ENCODE results near the gene KIAA0319L. TPM values are rescaled to one million over a fixed set of nuclear protein-coding genes. Genes with fewer than 3 reads are reported as not detected.

KIAA0319L gene
- polyA plus RNA-seq, 3 donors from 2014 or later: 11.1 to 31.8 (median 19.1) TPM

GRCh38 chr1:35447278-35447677, 109.9 kb downstream of the KIAA0319L start:
- H3K27me3 Mint-ChIP-seq (ENCODE audit: low read depth in 3 of 3): no peaks in the 10 kb centered on the region
- no peak overlapping the region for H3K27ac Mint-ChIP-seq
- peaks cover 3 to 6% of the 10 kb centered on the region in 2 donors for H3K4me1 Mint-ChIP-seq
- no peak overlapping the region for H3K4me3 Mint-ChIP-seq
- H3K9me3 Mint-ChIP-seq: no peaks in the 10 kb centered on the region
- peaks cover 19 to 45% (median 29%) of the 10 kb centered on the region in 3 donors for H3K36me3 Mint-ChIP-seq
- DNase-seq: no peak

GRCh38 chr1:35444519-35444774, 112.8 kb downstream of the KIAA0319L start:
- no peaks in the 10 kb centered on the region for H3K9me3 Mint-ChIP-seq
- DNase-seq: no peak
- peaks cover 0 to 4% (median 0%) of the 10 kb centered on the region in 3 donors for H3K27me3 Mint-ChIP-seq (ENCODE audit: low read depth in 3 of 3)
- H3K4me3 Mint-ChIP-seq: no peak overlapping the region
- H3K27ac Mint-ChIP-seq: no peak overlapping the region
- no peaks in the 10 kb centered on the region for H3K4me1 Mint-ChIP-seq
- peaks cover 21 to 51% (median 25%) of the 10 kb centered on the region in 3 donors for H3K36me3 Mint-ChIP-seq

- H3K4me3 Mint-ChIP-seq: no peak overlapping the region
- DNase-seq: no peak
- no peak overlapping the region for H3K27ac Mint-ChIP-seq
- H3K36me3 Mint-ChIP-seq: peaks cover 21 to 53% (median 25%) of the 10 kb centered on the region in 3 donors
- H3K27me3 Mint-ChIP-seq (ENCODE audit: low read depth in 3 of 3): peaks cover 0 to 4% (median 0%) of the 10 kb centered on the region in 3 donors
- no peaks in the 10 kb centered on the region for H3K4me1 Mint-ChIP-seq
- H3K9me3 Mint-ChIP-seq: no peaks in the 10 kb centered on the region
Measured at GRCh38 chr1:35443768-35444518, 113.3 kb downstream of the KIAA0319L start.

GRCh38 chr1:35442734-35443133, 114.5 kb downstream of the KIAA0319L start:
- H3K27me3 Mint-ChIP-seq (ENCODE audit: low read depth in 3 of 3): peaks cover 0 to 4% (median under 1%) of the 10 kb centered on the region in 3 donors
- H3K9me3 Mint-ChIP-seq: no peaks in the 10 kb centered on the region
- no peak overlapping the region for H3K27ac Mint-ChIP-seq
- no peak for DNase-seq
- no peak overlapping the region for H3K4me3 Mint-ChIP-seq
- peaks cover 18 to 44% (median 20%) of the 10 kb centered on the region in 3 donors for H3K36me3 Mint-ChIP-seq
- H3K4me1 Mint-ChIP-seq: no peaks in the 10 kb centered on the region

- Mint-ChIP-seq H3K36me3 (peaks cover 16 to 37% (median 25%) of the 10 kb centered on the region in 3 donors), H3K4me3 (no peak overlapping the region), H3K4me1 (no peaks in the 10 kb centered on the region), H3K27ac (no peak overlapping the region), H3K27me3 (ENCODE audit: low read depth in 3 of 3) (peaks cover 0 to 4% (median 2%) of the 10 kb centered on the region in 3 donors), H3K9me3 (no peaks in the 10 kb centered on the region)
- DNase-seq: no peak
Measured at GRCh38 chr1:35441926-35442579, 115.2 kb downstream of the KIAA0319L start.

GRCh38 chr1:35439626-35440025, 117.6 kb downstream of the KIAA0319L start:
- DNase-seq: no peak
- no peaks in the 10 kb centered on the region for H3K4me1 Mint-ChIP-seq
- peaks cover 0 to 4% (median 2%) of the 10 kb centered on the region in 3 donors for H3K27me3 Mint-ChIP-seq (ENCODE audit: low read depth in 3 of 3)
- H3K9me3 Mint-ChIP-seq: no peaks in the 10 kb centered on the region
- H3K36me3 Mint-ChIP-seq: peaks cover 16 to 45% (median 37%) of the 10 kb centered on the region in 3 donors
- H3K27ac Mint-ChIP-seq: peak overlapping the region in 1 of 6 donors; percentile 25
- no peak overlapping the region for H3K4me3 Mint-ChIP-seq

- peaks cover 22 to 37% (median 36%) of the 10 kb centered on the region in 3 donors for H3K36me3 Mint-ChIP-seq
- peak overlapping the region in 2 of 6 donors; percentile 7 to 72 for H3K27ac Mint-ChIP-seq
- peaks cover 0 to 9% (median 4%) of the 10 kb centered on the region in 3 donors for H3K27me3 Mint-ChIP-seq (ENCODE audit: low read depth in 3 of 3)
- H3K4me3 Mint-ChIP-seq: peak overlapping the region in 1 of 5 donors; percentile 27
- H3K9me3 Mint-ChIP-seq: no peaks in the 10 kb centered on the region
- peaks cover 0 to 5% of the 10 kb centered on the region in 2 donors for H3K4me1 Mint-ChIP-seq
- DNase-seq: no peak
Measured at GRCh38 chr1:35437200-35437599, 120.0 kb downstream of the KIAA0319L start.

GRCh38 chr1:35436078-35436477, 121.1 kb downstream of the KIAA0319L start:
- peaks cover 18 to 37% (median 26%) of the 10 kb centered on the region in 3 donors for H3K36me3 Mint-ChIP-seq
- no peak overlapping the region for H3K27ac Mint-ChIP-seq
- H3K27me3 Mint-ChIP-seq (ENCODE audit: low read depth in 3 of 3): peaks cover 0 to 7% (median 4%) of the 10 kb centered on the region in 3 donors

GRCh38 chr1:35434703-35435102, 122.5 kb downstream of the KIAA0319L start:
- Mint-ChIP-seq H3K27ac (peak overlapping the region in 1 of 6 donors; percentile 51), H3K4me1 (peaks cover 9 to 10% of the 10 kb centered on the region in 2 donors), H3K4me3 (no peak overlapping the region), H3K9me3 (no peaks in the 10 kb centered on the region), H3K27me3 (ENCODE audit: low read depth in 3 of 3) (peaks cover 0 to 11% (median 4%) of the 10 kb centered on the region in 3 donors), H3K36me3 (peaks cover 17 to 37% (median 32%) of the 10 kb centered on the region in 3 donors)
- no peak for DNase-seq

More at GRCh38 chr1:35436078-35436477, 121.1 kb downstream of the KIAA0319L start:
- DNase-seq: no peak
- Mint-ChIP-seq H3K4me3 (no peak overlapping the region), H3K9me3 (no peaks in the 10 kb centered on the region), H3K4me1 (peaks cover 6 to 9% of the 10 kb centered on the region in 2 donors)

GRCh38 chr1:35433714-35434113, 123.5 kb downstream of the KIAA0319L start:
- H3K27me3 Mint-ChIP-seq (ENCODE audit: low read depth in 3 of 3): peaks cover 0 to 12% (median 4%) of the 10 kb centered on the region in 3 donors
- H3K9me3 Mint-ChIP-seq: no peaks in the 10 kb centered on the region
- peaks cover 7 to 31% (median 25%) of the 10 kb centered on the region in 3 donors for H3K36me3 Mint-ChIP-seq
- peak overlapping the region in 1 of 6 donors; percentile 5 for H3K27ac Mint-ChIP-seq
- H3K4me1 Mint-ChIP-seq: peaks cover 9 to 10% of the 10 kb centered on the region in 2 donors
- DNase-seq: no peak
- H3K4me3 Mint-ChIP-seq: no peak overlapping the region

GRCh38 chr1:35432231-35432630, 125.0 kb downstream of the KIAA0319L start:
- Mint-ChIP-seq H3K4me3 (no peak overlapping the region), H3K4me1 (peaks cover 9 to 10% of the 10 kb centered on the region in 2 donors), H3K36me3 (peaks cover 6 to 22% (median 22%) of the 10 kb centered on the region in 3 donors), H3K9me3 (no peaks in the 10 kb centered on the region), H3K27me3 (ENCODE audit: low read depth in 3 of 3) (peaks cover 0 to 12% (median 2%) of the 10 kb centered on the region in 3 donors), H3K27ac (peak overlapping the region in 3 of 6 donors; percentile 42 to 63 (median 44))
- no peak for DNase-seq

GRCh38 chr1:35431173-35431599, 126.0 kb downstream of the KIAA0319L start:
- H3K27ac Mint-ChIP-seq: peak overlapping the region in 5 of 6 donors; percentile 9 to 52 (median 10)
- peaks cover 0 to 12% (median 2%) of the 10 kb centered on the region in 3 donors for H3K27me3 Mint-ChIP-seq (ENCODE audit: low read depth in 3 of 3)
- H3K9me3 Mint-ChIP-seq: no peaks in the 10 kb centered on the region
- peaks cover 9 to 10% of the 10 kb centered on the region in 2 donors for H3K4me1 Mint-ChIP-seq
- DNase-seq: no peak
- H3K36me3 Mint-ChIP-seq: peaks cover 6 to 17% (median 14%) of the 10 kb centered on the region in 3 donors
- no peak overlapping the region for H3K4me3 Mint-ChIP-seq

- H3K27me3 Mint-ChIP-seq (ENCODE audit: low read depth in 3 of 3): peaks cover 0 to 12% (median 2%) of the 10 kb centered on the region in 3 donors
- H3K36me3 Mint-ChIP-seq: peaks cover 6 to 17% (median 14%) of the 10 kb centered on the region in 3 donors
- no peak overlapping the region for H3K4me3 Mint-ChIP-seq
- H3K9me3 Mint-ChIP-seq: no peaks in the 10 kb centered on the region
- H3K27ac Mint-ChIP-seq: peak overlapping the region in 3 of 6 donors; percentile 17 to 52 (median 36)
- peaks cover 9 to 10% of the 10 kb centered on the region in 2 donors for H3K4me1 Mint-ChIP-seq
- DNase-seq: no peak
Measured at GRCh38 chr1:35430762-35431161, 126.4 kb downstream of the KIAA0319L start.

GRCh38 chr1:35428360-35428759, 128.8 kb downstream of the KIAA0319L start:
- peaks cover 7 to 9% of the 10 kb centered on the region in 2 donors for H3K4me1 Mint-ChIP-seq
- no peaks in the 10 kb centered on the region for H3K9me3 Mint-ChIP-seq
- DNase-seq: no peak
- peaks cover 4 to 9% (median 6%) of the 10 kb centered on the region in 3 donors for H3K36me3 Mint-ChIP-seq
- no peak overlapping the region for H3K4me3 Mint-ChIP-seq
- peaks cover 0 to 12% (median 0%) of the 10 kb centered on the region in 3 donors for H3K27me3 Mint-ChIP-seq (ENCODE audit: low read depth in 3 of 3)
- peak overlapping the region in 1 of 6 donors; percentile 28 for H3K27ac Mint-ChIP-seq
